ENCODE results near the gene CAMTA1. TPM values are rescaled to one million over a fixed set of nuclear protein-coding genes. Genes with fewer than 3 reads are reported as not detected.
A peak's percentile ranks its signal among the peaks of the same experiment; 100 is the strongest.

CAMTA1 gene
- total and polyA plus RNA-seq, 4 donors: 78.7 to 438 (median 173) TPM

- no peaks in the 10 kb centered on the region for H3K36me3 ChIP-seq (ENCODE audit: control insufficient read depth in 1 of 2, insufficient read depth in 2 of 2, low read length in 1 of 2)
- no peak overlapping the region for H3K27ac ChIP-seq (ENCODE audit: low read depth in 1 of 2, low read length in 2 of 2)
- H3K9me3 ChIP-seq (ENCODE audit: control insufficient read depth, low read length): no peaks in the 10 kb centered on the region
- ATAC-seq (ENCODE audit: low FRiP score): no peak
- no peak overlapping the region for H3K4me3 ChIP-seq (ENCODE audit: low read length in 2 of 2)
- H3K4me1 ChIP-seq (ENCODE audit: control insufficient read depth in 1 of 2, insufficient read depth in 2 of 2, low read length in 2 of 2): peaks cover 0 to 4% of the 10 kb centered on the region in 2 donors
- H3K27me3 ChIP-seq (ENCODE audit: control insufficient read depth in 1 of 2, insufficient read depth in 2 of 2, low read length in 1 of 2): no peaks in the 10 kb centered on the region
- WGBS, 2 donors: 59 to 61% methylated on average over 6 of the region's 6 CpGs
- DNase-seq: no peak
- intact Hi-C loops (cut with DNase I): no loop called here
Measured at GRCh38 chr1:7120863-7121621, 335.8 kb downstream of the CAMTA1 start.

GRCh38 chr1:7121622-7121988 lies 336.4 kb downstream of the CAMTA1 start:
- peak; percentile 73 to 92 for DNase-seq
- Histone ChIP-seq H3K4me3 (ENCODE audit: low read length in 2 of 2) (no peak overlapping the region), H3K4me1 (ENCODE audit: control insufficient read depth in 1 of 2, insufficient read depth in 2 of 2, low read length in 2 of 2) (peaks cover 0 to 4% of the 10 kb centered on the region in 2 donors), H3K36me3 (ENCODE audit: control insufficient read depth in 1 of 2, insufficient read depth in 2 of 2, low read length in 1 of 2) (no peaks in the 10 kb centered on the region), H3K9me3 (ENCODE audit: control insufficient read depth, low read length) (no peaks in the 10 kb centered on the region), H3K27me3 (ENCODE audit: control insufficient read depth in 1 of 2, insufficient read depth in 2 of 2, low read length in 1 of 2) (no peaks in the 10 kb centered on the region), H3K27ac (ENCODE audit: low read depth in 1 of 2, low read length in 2 of 2) (no peak overlapping the region)
- ATAC-seq (ENCODE audit: low FRiP score): peak; percentile 69
- 2 to 7% methylated on average over 7 of the region's 7 CpGs for WGBS, 2 donors
- intact Hi-C loops (cut with DNase I): no loop called here

GRCh38 chr1:7127322-7128075 lies 342.2 kb downstream of the CAMTA1 start:
- Histone ChIP-seq H3K4me1 (ENCODE audit: control insufficient read depth in 1 of 2, insufficient read depth in 2 of 2, low read length in 2 of 2) (no peaks in the 10 kb centered on the region), H3K27ac (ENCODE audit: low read depth in 1 of 2, low read length in 2 of 2) (no peak overlapping the region), H3K36me3 (ENCODE audit: control insufficient read depth in 1 of 2, insufficient read depth in 2 of 2, low read length in 1 of 2) (no peaks in the 10 kb centered on the region), H3K27me3 (ENCODE audit: control insufficient read depth in 1 of 2, insufficient read depth in 2 of 2, low read length in 1 of 2) (no peaks in the 10 kb centered on the region), H3K9me3 (ENCODE audit: control insufficient read depth, low read length) (no peaks in the 10 kb centered on the region), H3K4me3 (ENCODE audit: low read length in 2 of 2) (no peak overlapping the region)
- 69 to 78% methylated on average over 12 of the region's 12 CpGs for WGBS, 2 donors
- DNase-seq: no peak
- intact Hi-C loops (cut with DNase I): no loop called here
- ATAC-seq (ENCODE audit: low FRiP score): no peak

GRCh38 chr1:7128293-7128692 lies 343.0 kb downstream of the CAMTA1 start:
- Histone ChIP-seq H3K9me3 (ENCODE audit: control insufficient read depth, low read length) (no peaks in the 10 kb centered on the region), H3K36me3 (ENCODE audit: control insufficient read depth in 1 of 2, insufficient read depth in 2 of 2, low read length in 1 of 2) (no peaks in the 10 kb centered on the region), H3K4me1 (ENCODE audit: control insufficient read depth in 1 of 2, insufficient read depth in 2 of 2, low read length in 2 of 2) (no peaks in the 10 kb centered on the region), H3K27ac (ENCODE audit: low read depth in 1 of 2, low read length in 2 of 2) (no peak overlapping the region), H3K4me3 (ENCODE audit: low read length in 2 of 2) (no peak overlapping the region), H3K27me3 (ENCODE audit: control insufficient read depth in 1 of 2, insufficient read depth in 2 of 2, low read length in 1 of 2) (no peaks in the 10 kb centered on the region)
- DNase-seq (no peak), ATAC-seq (ENCODE audit: low FRiP score) (no peak)
- WGBS, 2 donors: 87 to 95% methylated on average over 2 of the region's 2 CpGs
- intact Hi-C loops (cut with DNase I): no loop called here

GRCh38 chr1:7130127-7130526 lies 344.9 kb downstream of the CAMTA1 start:
- no peak for ATAC-seq (ENCODE audit: low FRiP score)
- no peak overlapping the region for H3K27ac ChIP-seq (ENCODE audit: low read depth in 1 of 2, low read length in 2 of 2)
- intact Hi-C loops (cut with DNase I): no loop called here
- no peaks in the 10 kb centered on the region for H3K27me3 ChIP-seq (ENCODE audit: control insufficient read depth in 1 of 2, insufficient read depth in 2 of 2, low read length in 1 of 2)
- WGBS, 2 donors: 91 to 94% methylated on average over 4 of the region's 4 CpGs
- DNase-seq: no peak
- H3K4me3 ChIP-seq (ENCODE audit: low read length in 2 of 2): no peak overlapping the region
- H3K9me3 ChIP-seq (ENCODE audit: control insufficient read depth, low read length): no peaks in the 10 kb centered on the region
- no peaks in the 10 kb centered on the region for H3K4me1 ChIP-seq (ENCODE audit: control insufficient read depth in 1 of 2, insufficient read depth in 2 of 2, low read length in 2 of 2)
- H3K36me3 ChIP-seq (ENCODE audit: control insufficient read depth in 1 of 2, insufficient read depth in 2 of 2, low read length in 1 of 2): no peaks in the 10 kb centered on the region

GRCh38 chr1:7135493-7135892 lies 350.2 kb downstream of the CAMTA1 start:
- H3K4me1 ChIP-seq (ENCODE audit: control insufficient read depth in 1 of 2, insufficient read depth in 2 of 2, low read length in 2 of 2): no peaks in the 10 kb centered on the region
- 94 to 96% methylated on average over 3 of the region's 3 CpGs for WGBS, 2 donors
- no peaks in the 10 kb centered on the region for H3K27me3 ChIP-seq (ENCODE audit: control insufficient read depth in 1 of 2, insufficient read depth in 2 of 2, low read length in 1 of 2)
- H3K4me3 ChIP-seq (ENCODE audit: low read length in 2 of 2): no peak overlapping the region
- H3K36me3 ChIP-seq (ENCODE audit: control insufficient read depth in 1 of 2, insufficient read depth in 2 of 2, low read length in 1 of 2): no peaks in the 10 kb centered on the region
- intact Hi-C loops (cut with DNase I): no loop called here
- H3K27ac ChIP-seq (ENCODE audit: low read depth in 1 of 2, low read length in 2 of 2): no peak overlapping the region
- no peaks in the 10 kb centered on the region for H3K9me3 ChIP-seq (ENCODE audit: control insufficient read depth, low read length)
- ATAC-seq (ENCODE audit: low FRiP score): no peak
- no peak for DNase-seq

- intact Hi-C loops (cut with DNase I): no loop called here
- no peak for DNase-seq
Measured at GRCh38 chr1:7136166-7136953, 351.1 kb downstream of the CAMTA1 start.

GRCh38 chr1:7140251-7140650 lies 355.0 kb downstream of the CAMTA1 start:
- DNase-seq (no peak), ATAC-seq (ENCODE audit: low FRiP score) (no peak)
- no peaks in the 10 kb centered on the region for H3K9me3 ChIP-seq (ENCODE audit: control insufficient read depth, low read length)
- no peaks in the 10 kb centered on the region for H3K36me3 ChIP-seq (ENCODE audit: control insufficient read depth in 1 of 2, insufficient read depth in 2 of 2, low read length in 1 of 2)
- no peaks in the 10 kb centered on the region for H3K27me3 ChIP-seq (ENCODE audit: control insufficient read depth in 1 of 2, insufficient read depth in 2 of 2, low read length in 1 of 2)
- no peaks in the 10 kb centered on the region for H3K4me1 ChIP-seq (ENCODE audit: control insufficient read depth in 1 of 2, insufficient read depth in 2 of 2, low read length in 2 of 2)
- no peak overlapping the region for H3K27ac ChIP-seq (ENCODE audit: low read depth in 1 of 2, low read length in 2 of 2)
- intact Hi-C loops (cut with DNase I): no loop called here
- H3K4me3 ChIP-seq (ENCODE audit: low read length in 2 of 2): no peak overlapping the region

More at GRCh38 chr1:7136166-7136953, 351.1 kb downstream of the CAMTA1 start:
- H3K9me3 ChIP-seq (ENCODE audit: control insufficient read depth, low read length): no peaks in the 10 kb centered on the region
- no peak overlapping the region for H3K27ac ChIP-seq (ENCODE audit: low read depth in 1 of 2, low read length in 2 of 2)
- no peaks in the 10 kb centered on the region for H3K4me1 ChIP-seq (ENCODE audit: control insufficient read depth in 1 of 2, insufficient read depth in 2 of 2, low read length in 2 of 2)
- H3K4me3 ChIP-seq (ENCODE audit: low read length in 2 of 2): no peak overlapping the region
- ATAC-seq (ENCODE audit: low FRiP score): no peak
- H3K27me3 ChIP-seq (ENCODE audit: control insufficient read depth in 1 of 2, insufficient read depth in 2 of 2, low read length in 1 of 2): no peaks in the 10 kb centered on the region
- no peaks in the 10 kb centered on the region for H3K36me3 ChIP-seq (ENCODE audit: control insufficient read depth in 1 of 2, insufficient read depth in 2 of 2, low read length in 1 of 2)
- 61 to 62% methylated on average over 8 of the region's 8 CpGs for WGBS, 2 donors
